NCI-H524 (cell line): ENCODE measurements around the gene ABHD10.

Experiments used
- DNase-seq, 2 experiments: peaks; one replicate each; lab custom pipeline; 2025; lab: John Stamatoyannopoulos, UW

The ABHD10 gene

DNA sequence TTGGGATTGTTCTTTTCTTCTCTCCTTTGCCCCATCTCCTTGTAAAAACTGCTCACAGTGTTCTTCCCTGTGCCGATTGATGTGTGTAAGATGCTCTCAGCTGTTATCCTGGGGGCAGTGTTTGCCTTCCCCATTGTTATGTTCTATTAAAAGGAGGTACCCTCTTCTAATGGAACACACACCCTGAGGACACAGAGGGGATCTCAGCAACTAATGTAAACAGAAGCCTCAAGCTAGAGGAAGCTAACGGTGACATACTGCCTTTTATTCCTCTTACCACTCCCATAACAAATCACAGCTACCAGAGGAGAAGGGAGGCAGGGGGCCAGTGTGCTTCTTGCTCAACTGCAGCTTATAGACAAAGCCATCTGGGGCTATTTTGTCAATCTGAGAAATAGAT is 22.1 kb downstream of the ABHD10 start:
- no peak for DNase-seq

DNA sequence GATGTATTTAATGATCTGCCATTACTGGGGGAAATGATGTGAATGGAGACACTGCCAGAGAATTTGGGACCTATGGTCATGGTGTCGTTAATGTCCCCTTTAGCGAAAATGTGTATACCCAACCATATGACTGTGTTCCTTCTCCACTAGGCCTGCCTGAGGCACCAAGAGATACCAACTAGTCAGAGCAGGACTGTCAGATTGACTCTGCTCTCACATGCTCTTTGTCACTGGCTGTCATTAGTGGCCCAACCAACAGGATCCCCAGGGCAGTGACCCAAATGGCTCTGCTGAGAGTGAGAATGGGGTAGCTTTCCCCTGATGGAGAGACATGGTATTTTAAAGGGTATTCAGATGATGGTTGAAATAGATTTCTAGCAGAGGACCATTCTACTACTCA is 22.7 kb downstream of the ABHD10 start:
- no peak for DNase-seq

DNA sequence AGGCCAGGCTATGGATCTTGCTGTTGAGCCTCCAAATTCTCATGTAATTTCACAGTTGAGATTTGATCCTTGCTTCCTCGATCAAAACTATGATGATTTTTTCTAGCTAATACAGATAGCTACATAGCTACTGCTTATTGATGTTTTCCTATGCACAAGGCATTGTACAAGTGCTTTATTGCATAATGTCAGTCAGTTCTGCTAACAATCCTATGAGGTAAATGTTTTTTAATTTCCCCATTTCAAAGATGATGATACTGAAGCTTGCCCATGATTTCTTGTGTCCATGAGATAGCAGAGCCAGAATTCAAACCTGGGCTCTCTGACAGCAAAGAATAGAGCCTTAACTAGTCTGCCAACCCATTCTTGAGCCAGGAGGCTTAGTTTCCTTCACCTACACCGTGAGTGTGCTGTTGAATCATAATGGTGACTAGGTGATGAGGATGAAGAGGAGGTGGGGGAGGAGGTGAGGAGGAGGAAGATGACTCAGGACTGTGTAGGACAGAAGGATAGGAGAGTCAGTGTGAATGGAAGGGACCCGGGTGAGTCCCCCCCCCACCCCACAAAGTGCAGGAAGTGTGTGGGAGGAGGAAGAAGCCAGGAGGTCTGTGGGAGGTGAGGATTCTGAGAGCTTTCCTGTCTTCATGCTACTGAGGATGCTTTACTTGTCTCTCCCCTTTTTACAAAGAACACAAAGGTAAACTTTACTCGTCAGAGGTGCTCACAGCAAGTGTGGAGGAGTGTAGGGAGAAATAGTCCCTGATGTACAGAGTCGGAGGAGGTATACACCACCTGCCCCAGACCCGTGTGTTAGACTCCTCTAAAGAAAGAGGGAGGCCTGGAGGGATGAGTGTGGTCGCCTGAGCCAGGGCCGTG is 23.5 kb downstream of the ABHD10 start:
- no peak for DNase-seq

DNA sequence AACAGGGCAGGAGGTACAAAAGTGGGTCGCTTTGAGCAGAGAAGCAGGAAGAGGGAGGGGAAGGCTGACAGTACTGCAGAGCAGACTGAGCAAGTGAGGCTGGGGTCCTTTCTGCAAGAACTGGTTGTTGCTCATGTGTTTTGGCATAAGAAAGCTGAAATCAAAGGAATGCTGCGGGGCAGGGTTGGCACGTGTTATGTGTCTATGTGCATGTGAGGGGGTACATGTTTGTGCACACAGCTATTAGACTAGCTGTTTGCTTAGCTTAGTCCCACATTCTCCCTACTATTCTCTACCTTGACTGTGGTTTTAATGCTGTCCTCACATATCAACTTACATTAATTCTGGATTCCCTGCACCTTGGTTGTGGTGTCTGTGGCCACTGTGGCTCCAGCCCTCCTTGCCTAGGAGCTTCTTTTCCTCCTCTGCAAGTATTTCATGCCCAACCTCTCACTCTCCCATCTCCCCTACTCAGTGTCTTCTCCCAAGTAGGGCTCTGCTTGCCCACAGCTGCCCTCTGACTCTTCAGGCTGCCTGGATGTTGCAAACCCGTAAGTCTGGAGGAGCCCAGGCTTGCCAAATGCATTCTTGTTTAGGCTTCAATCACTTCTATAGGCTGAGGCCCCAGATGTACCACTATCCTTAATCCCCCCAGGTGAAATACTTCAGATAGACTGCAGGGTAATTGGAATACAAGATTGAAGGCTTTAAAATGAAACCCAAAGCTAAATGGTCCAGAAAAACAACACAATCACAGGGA is 24.7 kb downstream of the ABHD10 start:
- peak in 1 of 2 experiments; percentile 55 for DNase-seq

DNA sequence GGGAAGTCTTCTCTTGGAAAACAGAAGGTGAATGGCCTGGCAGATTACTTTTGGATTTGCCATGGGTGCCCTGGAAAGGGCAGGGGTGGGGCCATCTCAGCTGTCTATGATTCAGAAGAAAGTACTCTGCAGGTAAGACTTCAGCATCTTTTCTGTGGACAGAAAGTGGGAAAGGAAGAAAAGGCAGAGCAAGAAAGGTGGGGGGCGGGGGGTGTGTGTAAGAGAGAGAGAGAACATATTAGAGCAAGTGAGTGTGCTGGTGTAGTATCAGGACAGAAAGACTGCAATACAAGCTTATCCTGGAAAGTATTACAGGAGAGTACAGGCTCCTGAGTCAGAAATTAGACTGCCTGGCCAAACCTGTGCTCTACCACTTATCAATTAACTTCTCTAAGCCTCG is 25.4 kb downstream of the ABHD10 start:
- no peak for DNase-seq

DNA sequence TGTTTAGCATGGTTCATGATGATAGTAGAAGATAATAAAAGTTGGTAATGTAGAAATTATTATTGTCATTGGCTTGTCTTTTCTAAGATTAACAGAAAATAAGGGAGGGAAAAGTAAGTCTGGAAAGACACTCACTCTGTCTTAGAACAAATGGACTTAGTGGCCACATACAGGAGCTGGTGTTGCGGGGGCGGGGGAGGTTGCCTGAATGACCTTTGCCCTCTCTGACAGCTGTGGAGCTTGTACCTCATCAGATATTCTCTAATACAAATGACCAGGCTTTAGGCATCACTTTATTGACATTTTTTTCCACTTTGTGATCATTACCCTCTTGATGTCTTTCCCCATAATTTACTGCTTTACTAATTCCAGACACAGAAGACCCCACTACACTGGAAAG is 25.8 kb downstream of the ABHD10 start:
- DNase-seq, result no peak

DNA sequence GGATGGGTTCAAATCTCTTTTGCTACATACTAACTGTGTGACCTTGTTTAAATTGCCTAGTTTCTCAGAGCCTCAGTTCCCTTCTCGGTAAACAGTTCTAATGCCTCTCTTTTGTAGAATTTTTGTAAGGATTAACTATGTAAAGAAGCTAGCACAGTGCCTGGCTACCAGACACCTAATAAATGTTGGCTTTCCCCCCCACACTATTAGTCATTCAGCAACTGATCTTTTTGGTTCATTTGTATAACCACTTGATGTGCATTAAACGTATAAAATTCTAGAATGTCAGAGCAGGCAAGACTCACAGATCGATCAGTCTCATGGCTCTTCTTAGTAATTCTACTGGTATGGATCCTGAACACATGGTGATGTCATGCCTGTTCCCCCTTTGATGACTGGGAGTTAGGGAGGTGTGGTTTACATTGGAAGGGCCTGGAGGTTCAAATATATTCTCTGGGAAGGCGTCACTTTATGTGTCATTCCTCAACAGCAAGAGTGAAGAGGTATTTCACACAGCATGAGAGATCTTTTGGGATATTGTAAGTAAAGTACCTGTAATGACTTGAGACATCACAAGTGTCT is 26.4 kb downstream of the ABHD10 start:
- no peak for DNase-seq

DNA sequence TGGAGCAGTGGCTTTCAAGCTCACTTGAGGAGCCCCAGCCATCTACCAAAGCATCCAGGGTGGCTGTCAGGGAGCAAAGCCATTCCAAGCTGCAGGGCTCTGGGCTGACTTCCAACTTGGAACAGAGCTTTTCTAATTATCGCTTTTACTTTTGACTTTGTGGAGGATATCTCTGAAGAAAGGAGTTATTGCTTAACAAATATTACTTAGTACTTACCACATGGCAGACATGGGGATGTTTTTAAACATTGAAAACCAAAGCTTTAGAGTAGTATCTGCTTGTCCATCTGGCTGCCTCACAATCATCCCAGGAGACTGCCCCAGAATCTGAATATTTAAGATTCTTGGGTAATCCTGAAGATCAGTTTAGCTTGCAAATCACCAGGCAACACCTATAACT is 28.8 kb downstream of the ABHD10 start:
- DNase-seq, result no peak

DNA sequence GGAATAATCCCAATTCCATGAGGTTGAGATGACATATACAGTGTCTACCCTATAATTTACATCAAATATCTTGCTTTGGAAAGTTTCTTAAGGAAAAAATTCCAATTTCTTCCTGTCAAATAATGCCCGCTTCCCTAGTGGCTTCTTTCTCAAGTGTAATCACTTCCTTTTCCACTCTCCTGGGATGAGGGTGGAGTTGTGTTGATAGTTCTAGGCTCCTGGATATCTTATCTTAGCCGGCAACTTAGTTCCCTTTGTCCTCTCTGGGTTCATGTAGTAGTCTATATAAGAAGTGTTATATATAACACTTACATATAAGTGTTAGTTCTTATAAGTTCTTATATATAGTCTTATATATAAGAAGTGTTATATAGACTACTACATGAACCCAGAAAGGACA is 30.8 kb downstream of the ABHD10 start:
- no peak for DNase-seq

DNA sequence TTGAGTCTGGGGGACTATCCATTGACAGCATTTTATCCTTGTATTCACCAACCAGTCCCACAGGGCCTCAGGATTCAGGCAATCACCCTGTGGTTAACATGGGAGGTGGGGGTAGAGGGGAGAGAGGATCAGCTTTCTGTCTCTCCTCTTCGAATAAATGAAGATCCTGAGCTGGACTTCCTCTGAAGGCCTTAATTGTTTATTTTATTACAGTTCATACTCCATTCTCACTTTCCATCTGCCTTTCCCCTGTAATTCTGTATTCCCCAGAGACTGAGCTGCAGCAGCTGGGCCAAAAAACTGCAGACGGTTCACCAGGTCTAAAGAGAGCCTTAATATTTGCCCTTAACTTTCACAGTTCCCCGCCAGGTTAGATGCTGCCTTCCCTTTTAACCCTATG is 31.8 kb downstream of the ABHD10 start:
- DNase-seq, result peak; percentile 82 to 94

DNA sequence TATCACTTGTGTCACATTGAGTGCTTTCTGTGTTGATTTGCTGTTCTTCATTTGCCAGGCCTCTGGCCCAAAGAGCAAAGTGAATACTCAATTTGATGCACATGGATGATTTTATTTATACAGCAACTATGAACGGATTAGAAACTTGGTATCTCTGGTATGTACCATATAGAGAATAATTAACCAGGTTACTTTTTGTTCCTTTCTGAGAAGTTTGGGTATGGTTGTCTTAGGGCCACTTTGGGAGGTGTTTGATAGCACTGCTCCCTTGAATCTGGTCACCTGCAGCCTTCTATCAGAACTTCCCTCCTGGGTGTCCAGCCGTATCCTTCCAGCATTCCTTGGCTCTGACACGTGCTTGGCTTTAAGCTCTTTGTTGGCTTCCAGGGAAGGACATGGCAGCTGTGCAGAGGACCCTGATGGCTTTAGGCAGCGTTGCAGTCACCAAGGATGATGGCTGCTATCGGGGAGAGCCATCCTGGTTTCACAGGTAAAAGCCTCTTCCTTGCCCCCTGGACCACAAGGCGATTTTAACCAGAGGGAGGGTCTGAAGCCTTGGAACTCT is 32.6 kb downstream of the ABHD10 start:
- DNase-seq, result no peak

DNA sequence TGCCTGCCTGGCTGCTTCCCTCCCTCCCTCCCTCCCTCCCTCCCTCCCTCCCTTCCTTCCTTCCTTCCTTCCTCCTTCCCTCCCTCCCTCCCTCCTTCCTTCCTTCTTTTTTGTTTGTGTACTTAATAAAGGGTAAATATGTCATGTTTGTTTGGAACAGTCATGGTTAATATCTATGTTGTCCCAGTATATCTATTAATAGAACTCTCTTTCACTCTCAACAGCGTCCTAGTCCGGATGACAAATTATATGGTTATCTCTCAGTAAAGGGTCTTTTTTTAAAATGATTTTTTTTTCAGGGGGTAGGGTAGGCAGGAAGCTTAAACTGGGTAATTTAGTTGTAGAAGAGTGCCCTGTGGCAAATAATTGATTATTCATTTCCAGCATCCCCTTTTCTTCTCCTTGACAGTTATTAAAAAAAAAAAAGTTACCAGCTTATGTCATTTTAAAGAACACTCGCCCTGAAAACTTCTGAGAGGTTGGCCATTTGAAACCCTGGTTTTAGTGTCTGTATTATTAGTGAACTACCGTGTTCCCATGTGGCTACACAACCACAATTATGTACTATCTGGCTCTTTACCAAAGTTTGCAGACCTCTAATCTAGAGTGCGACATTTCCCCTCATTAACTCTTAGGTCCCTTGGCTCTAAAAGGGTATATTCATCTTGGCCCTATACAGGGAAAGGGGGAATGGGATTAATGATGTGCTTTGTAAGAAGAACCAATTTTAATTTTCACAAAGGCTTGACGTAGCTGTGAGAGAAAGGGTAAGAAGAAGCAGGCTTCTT is 33.6 kb downstream of the ABHD10 start:
- no peak for DNase-seq

DNA sequence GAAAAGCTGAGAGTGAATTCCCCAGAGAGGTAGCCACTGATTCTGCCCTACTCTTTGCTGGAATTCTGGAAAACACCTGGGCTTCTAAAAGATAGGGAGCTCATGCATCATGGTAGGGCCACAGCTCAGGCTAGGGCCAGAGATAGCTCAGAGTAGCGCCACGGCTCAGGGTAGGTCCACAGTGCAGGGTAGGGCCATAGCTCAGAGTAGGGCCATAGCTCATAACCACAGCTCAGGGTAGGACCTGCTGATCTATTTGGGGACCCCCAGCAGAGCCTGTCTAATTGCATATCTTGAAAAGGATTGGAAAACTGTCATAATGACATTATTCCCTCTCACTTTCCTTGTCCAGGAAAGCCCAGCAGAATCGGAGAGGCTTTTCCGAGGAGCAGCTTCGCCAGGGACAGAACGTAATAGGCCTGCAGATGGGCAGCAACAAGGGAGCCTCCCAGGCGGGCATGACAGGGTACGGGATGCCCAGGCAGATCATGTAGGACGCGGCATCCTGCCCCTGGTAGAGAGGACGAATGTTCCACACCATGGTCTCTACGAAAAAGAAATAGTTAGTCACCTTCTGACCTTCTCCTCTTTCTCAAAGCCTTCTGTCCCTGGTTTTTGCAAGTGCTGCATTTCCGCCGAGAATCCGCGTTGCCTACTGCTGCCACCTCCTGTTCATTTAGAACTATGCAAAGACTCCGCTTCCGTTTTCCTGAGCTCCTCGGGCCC is 34.4 kb downstream of the ABHD10 start:
- peak; percentile 65 to 66 for DNase-seq

DNA sequence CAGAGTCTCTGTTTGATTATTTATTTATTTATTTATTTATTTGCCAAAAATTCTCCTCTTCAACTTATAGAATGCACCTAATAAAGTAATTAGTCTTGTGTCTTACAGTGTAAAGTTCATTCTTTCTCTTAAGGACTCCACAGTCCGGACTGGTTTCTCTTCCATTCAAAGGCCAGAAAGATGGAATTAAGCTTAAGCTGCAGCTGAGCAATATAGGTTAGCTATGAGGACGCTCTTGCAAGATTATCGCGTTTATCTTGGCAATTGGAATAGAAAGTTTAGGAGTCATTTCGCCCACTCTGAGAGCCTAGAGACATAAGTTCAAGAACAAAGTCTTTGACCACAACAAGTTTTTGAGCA is 34.9 kb downstream of the ABHD10 start:
- no peak for DNase-seq

DNA sequence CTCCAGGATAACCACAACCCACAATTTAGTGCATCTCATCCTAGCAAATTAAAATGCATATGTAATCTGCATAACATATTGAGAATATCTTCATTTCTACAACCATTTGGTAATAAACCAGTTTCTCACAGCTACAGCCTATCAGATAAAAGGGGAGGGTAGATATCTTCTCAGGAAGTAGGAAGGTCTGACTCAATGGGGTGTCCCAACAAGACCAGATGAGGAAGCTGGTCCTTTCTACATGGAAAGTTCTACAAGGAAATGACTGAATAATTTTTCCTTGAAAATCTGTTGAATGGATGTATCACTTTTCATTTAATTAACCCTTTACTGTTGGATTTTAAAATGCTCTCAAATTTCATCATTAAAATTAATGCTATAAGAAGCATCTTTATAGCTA is 38.3 kb downstream of the ABHD10 start:
- no peak for DNase-seq

DNA sequence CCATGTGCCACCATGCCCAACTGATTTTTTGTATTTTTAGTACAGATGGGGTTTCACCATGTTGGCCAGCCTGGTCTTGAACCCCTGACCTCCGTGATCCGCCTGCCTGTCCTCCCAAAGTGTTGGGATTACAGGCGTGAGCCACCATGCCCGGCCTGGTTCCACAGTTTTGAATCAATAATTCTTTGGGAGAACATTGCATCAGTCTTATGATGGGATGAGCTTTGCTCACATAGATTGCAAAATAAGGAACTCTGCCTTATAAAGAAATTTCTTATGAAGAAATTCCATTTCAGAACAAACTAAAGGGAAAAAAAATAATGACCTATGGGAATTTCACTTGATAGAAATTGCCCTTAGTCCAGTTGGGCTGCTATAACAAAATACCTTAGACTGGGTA is 39.9 kb downstream of the ABHD10 start:
- DNase-seq, result no peak

DNA sequence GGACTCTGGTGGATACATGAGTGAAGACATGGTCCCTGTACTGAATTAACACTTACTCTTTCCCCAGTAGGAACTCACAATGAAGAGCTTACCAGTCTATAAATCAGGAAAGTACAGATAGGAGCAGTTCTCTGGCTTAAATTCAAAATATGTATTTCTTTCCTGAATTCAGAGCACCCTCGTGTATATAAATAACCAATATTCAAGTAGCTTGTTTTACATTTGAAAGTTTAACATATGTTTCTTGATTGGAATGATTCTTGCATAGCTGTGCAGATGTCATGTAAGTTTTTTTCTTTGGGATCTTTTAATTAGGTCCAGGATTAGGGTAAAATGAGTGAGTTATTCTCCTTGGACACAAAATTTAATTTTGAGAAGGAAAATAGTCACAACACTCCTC is 40.9 kb downstream of the ABHD10 start:
- no peak for DNase-seq

DNA sequence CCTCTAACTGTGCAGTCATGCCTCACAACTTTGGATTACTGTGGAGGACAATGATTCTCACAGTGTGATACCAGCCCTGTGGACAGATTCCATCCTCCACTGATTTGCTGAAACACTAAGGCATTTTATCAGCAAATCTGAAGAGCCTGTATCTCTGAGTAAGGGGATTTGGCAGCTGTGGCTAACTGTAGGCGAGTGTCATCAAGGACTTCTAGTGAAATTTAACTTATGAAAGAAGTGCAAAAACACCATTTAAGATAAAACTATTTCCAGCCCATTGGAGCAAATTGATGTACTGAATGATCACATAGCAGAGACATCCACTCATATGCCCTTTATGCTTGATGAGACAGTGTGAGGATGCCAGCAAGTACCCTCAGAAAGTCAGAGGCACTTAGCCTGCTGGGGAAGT is 41.9 kb downstream of the ABHD10 start:
- DNase-seq, result no peak

DNA sequence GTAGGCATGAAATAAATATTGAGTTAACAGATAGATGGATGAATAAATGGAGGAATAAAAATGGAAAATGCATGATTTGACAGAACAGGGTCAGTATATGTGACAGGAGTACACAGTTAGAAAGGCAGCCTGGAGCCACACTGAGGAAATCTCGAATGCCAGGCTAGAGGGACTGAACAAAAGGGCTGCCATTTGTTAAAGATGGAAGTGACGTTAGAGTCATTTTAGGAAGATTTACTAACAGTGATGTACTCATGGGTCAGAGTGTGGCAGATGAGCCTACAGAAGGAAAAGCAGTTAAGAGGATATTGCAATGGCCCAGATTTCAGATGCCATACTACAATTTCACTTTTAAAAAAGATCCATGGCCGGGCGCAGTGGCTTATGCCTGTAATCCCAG is 48.3 kb downstream of the ABHD10 start:
- DNase-seq, result peak in 1 of 2 experiments; percentile 21

DNA sequence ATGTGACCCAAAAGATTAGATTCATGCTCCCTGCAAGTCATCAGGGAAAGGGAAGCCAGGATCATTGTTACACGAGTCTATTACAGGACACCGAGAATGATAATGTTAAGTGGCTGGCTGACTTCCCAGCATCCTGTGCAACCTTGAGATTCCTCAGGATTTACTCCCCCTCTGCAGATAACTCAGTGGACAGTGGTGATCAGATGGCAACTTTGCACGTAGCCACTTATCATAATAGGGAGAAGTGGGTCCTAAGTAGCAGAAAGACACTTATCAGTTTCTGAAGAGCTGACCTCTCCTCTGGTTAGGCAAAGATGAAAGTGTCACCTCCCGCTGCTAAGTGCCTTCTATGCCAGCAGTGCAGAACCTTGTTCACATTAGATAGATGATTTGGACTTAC is 49.0 kb downstream of the ABHD10 start:
- peak; percentile 90 to 94 for DNase-seq

DNA sequence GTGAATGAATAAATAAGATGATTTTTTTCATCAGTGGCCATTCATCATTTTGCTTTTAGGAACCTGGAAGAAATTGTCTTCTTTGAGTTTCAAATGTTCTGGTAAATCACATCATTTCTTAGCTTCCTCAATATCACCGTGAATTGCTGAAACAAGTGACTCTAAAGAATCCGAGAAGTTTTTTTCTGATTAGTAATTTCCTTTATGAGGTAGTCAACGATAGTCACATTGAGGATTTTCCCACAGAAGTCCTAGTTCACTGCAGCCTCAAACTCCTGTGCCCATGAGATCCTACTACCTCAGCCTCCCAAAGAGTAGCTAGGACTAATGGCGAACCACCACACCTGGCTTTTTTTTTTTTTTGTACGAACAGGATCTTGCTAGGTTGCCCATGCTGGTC is 52.1 kb downstream of the ABHD10 start:
- DNase-seq, result no peak
